Measurements from ENCODE around the gene HIC2. TPM values are rescaled to one million over a fixed set of nuclear protein-coding genes. Genes with fewer than 3 reads are reported as not detected.

HIC2 gene
- total and polyA plus RNA-seq, 8 donors = 3.4 to 9.1 (median 7.3) TPM

GRCh38 chr22:21445437-21446127 is 28.4 kb downstream of the HIC2 start:
- no peaks in the 10 kb centered on the region for H3K9me3 ChIP-seq
- peak in 1 of 4 donors; percentile 64 for DNase-seq
- no peak overlapping the region for H3K4me3 ChIP-seq
- H3K4me1 ChIP-seq = no peaks in the 10 kb centered on the region
- no peak for ATAC-seq
- intact Hi-C loops (cut with DNase I) = no loop called here
- TF ChIP-seq CTCF (IDR thresholded peaks at IDR 0.05) = no peak
- peaks cover 0 to 53% of the 10 kb centered on the region in 2 donors for H3K36me3 ChIP-seq
- H3K27ac ChIP-seq = no peak overlapping the region
- no peaks in the 10 kb centered on the region for H3K27me3 ChIP-seq

GRCh38 chr22:21446128-21446826 is 29.1 kb downstream of the HIC2 start:
- H3K9me3 ChIP-seq = no peaks in the 10 kb centered on the region
- no peak overlapping the region for H3K27ac ChIP-seq
- no peak for TF ChIP-seq CTCF (IDR thresholded peaks at IDR 0.05)
- ATAC-seq (no peak), DNase-seq (peak in 1 of 4 donors; percentile 67)
- H3K27me3 ChIP-seq = no peaks in the 10 kb centered on the region
- peaks cover 0 to 53% of the 10 kb centered on the region in 2 donors for H3K36me3 ChIP-seq
- H3K4me1 ChIP-seq = no peaks in the 10 kb centered on the region
- intact Hi-C loops (cut with DNase I) = no loop called here
- H3K4me3 ChIP-seq = no peak overlapping the region

- no peak for TF ChIP-seq CTCF (IDR thresholded peaks at IDR 0.05)
- peak in 1 of 4 donors; percentile 72 for DNase-seq
- no peak overlapping the region for H3K27ac ChIP-seq
- no peak for ATAC-seq
- intact Hi-C loops (cut with DNase I) = no loop called here
- no peaks in the 10 kb centered on the region for H3K4me1 ChIP-seq
- peaks cover 0 to 53% of the 10 kb centered on the region in 2 donors for H3K36me3 ChIP-seq
- H3K4me3 ChIP-seq = no peak overlapping the region
- no peaks in the 10 kb centered on the region for H3K9me3 ChIP-seq
- H3K27me3 ChIP-seq = no peaks in the 10 kb centered on the region
These were observed 29.9 kb downstream of the HIC2 start for GRCh38 chr22:21446827-21447690.

- peaks cover 0 to 53% of the 10 kb centered on the region in 2 donors for H3K36me3 ChIP-seq
These were observed 30.7 kb downstream of the HIC2 start for GRCh38 chr22:21447694-21448402.

More at GRCh38 chr22:21447694-21448402, 30.7 kb downstream of the HIC2 start:
- intact Hi-C loops (cut with DNase I) = no loop called here
- Histone ChIP-seq H3K27me3 (no peaks in the 10 kb centered on the region), H3K4me3 (no peak overlapping the region), H3K9me3 (no peaks in the 10 kb centered on the region), H3K4me1 (no peaks in the 10 kb centered on the region), H3K27ac (no peak overlapping the region)
- DNase-seq (peak in 1 of 4 donors; percentile 59), ATAC-seq (no peak)
- no peak for TF ChIP-seq CTCF (IDR thresholded peaks at IDR 0.05)

All from left lung (tissue), 10 donors.